Stimulated activated CD4-positive, alpha-beta T cell treated with anti-CD3 and anti-CD28 coated beads, Interleukin-2, amount 100 ng/mL, for 4 hours (primary cell): ENCODE data around the gene ZHX3.
"Not testable (repeated sequence)": the region's sequence is repeated elsewhere in the genome, so short reads cannot be mapped to it uniquely, and the experiment has no call there.

ENCODE experiments used
- DNase-seq: peaks from one replicate; pipeline ENCODE4 v3.0.0-alpha.2; 2020; ENCODE audit warnings: low read depth

The ZHX3 gene

DNA sequence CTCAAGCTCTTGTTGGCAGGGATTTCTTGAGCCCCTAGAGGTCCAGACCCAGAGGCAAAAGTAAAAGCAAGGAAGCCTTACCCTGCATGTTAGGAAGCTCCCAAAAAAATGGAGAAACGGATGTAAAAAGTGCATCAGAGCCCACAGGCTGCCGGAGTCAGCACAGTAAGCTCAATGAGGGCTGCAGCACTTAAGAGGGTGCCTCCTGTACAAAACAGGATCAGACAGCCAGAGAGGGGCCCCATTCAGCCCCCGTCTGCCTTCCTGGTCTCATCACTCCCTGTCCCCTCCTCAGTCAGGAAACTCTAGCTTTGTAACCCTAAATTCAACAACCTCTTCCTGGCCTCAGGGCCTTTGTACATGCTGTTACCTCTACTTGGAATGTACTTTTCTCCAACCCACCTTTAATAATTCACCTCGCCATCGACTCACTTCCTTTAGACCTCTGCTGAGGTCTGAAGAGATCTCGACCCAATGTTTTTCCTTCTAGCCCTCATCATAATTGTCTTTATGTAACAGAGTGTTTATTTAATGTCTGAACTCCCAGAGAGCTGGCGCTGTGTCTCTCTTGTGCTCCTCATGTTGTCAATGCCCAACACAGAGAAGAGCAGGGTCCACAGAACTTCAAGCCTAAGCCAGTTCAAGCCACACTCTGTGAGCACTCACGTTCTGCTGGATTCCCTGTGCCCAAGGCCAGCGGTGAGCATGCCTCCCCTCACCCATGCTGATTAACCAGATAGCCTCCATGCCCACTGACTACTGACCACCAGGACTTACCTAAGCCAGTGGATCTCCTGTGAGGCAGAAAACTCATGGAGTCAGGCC, 183.0 kb downstream of the ZHX3 start:
- DNase-seq: no peak

DNA sequence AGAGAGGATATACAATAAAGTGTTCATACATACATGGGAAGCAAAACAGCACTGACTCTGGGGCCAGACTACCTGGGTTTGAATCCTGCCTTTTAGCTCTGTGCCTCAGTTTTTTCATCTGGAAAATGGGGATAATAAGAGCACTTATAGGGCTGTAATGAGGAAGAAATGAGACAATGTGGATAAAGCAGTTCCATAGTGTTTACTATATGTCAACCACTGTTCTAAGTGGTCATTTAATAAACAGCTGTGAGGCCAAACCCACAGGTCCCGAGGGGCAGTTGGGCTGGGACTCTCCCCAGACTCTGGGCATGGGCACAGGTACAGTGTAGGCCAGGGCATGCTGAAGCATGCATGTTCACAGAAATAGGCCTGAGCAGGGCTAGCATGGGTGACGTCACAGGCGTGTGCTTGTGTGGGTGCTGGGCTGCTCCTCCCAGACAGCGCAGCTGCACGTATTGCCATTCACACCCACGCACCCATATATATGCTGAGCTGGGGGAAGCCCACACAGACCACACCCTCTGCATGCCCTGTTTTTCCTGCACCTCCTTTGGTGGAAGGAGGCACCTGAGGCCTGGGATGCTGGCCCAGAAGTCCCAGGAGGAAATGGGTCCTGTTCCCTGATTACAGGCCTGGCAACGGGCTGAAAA, 183.7 kb downstream of the ZHX3 start:
- peak; percentile 75 for DNase-seq

DNA sequence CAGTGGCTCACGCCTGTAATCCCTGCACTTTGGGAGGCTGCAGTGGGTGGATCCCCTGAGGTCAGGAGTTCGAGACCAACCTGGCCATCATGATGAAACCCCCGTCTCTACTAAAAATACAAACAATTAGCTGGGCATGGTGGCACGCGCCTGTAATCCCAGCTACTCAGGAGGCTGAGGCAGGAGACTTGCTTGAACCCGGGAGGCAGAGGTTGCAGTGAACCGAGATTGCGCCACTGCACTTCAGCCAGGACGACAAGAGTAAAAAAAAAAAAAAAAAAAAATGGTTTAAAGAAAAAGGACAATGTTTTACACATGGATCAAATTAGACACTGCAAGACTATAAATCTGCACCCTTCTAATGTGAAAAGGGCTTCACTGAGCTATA, 185.1 kb downstream of the ZHX3 start:
- not testable (repeated sequence) for DNase-seq

DNA sequence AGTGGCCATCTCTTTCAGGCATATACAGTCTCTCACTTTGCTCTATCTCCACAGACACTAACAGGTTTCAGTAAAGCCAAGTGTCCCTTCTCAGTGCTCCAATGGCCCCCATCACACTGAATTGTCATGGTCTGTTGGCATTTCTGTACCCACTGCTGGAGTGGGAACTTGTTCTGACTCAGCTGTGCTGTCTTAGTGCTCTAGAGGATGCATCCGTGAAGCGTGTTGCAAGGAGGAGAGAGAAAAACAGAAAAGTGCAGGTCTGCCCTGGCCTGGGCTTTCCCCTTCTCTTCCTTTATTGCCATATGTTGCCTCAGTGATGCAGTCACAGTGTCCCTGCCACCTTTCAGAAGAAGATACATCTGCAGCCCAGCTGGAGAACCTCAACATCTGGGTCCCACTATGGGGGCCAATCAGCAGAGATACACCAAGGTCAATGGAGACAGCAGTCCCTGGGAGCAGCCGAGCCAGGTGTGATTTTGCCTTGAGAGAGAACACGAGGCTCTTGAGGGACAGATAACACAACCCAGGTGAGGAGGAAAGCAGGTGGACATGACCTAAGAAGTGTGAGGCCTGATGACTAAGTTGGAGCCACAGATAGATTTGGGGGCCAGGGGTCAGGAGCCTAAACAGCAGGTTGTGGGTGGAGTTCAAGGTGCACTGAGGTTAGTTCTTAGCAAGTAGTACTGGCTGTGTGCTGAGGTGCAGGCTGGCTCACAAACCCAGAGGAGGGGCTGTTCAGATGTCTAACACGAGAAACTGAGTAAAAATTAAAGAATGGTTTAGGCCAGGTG, 185.7 kb downstream of the ZHX3 start:
- no peak for DNase-seq
